Gastrocnemius medialis (tissue), 4 donors: Measurements from ENCODE around the gene HIBCH.

ENCODE experiments used
- CTCF ChIP-seq, 5 experiments: fragments of 450-650 bp in 3 of 5; fragments of 200-600 bp in 2 of 5; sonication (generic) in 2 of 5; IDR thresholded peaks in 4 of 5; conservative IDR thresholded peaks in 1 of 5; 1 replicate in 4 of 5; 2 replicates in 1 of 5; pipeline ENCODE4 v1.5.1; 2016 to 2019; ENCODE audit warnings: antibody characterized with exemption in 5 of 5, mild to moderate bottlenecking in 3 of 5, moderate library complexity in 3 of 5
- POLR2A ChIP-seq, 2 donors: fragments of 450-650 bp; IDR thresholded peaks; one replicate each; pipeline ENCODE4 v1.6.1; 2017; ENCODE audit warnings: antibody characterized with exemption in 2 of 2, mild to moderate bottlenecking in 2 of 2, moderate library complexity in 2 of 2

- no peak for TF ChIP-seq CTCF (IDR thresholded peaks at IDR 0.05 in 4 of 5, conservative IDR thresholded peaks at IDR 0.05 in 1 of 5)
- no peak for TF ChIP-seq POLR2A (IDR thresholded peaks at IDR 0.05)
Observed at GRCh38 chr2:190183539-190183938, 136.1 kb downstream of the HIBCH start.
